22Rv1 (cell line): ENCODE measurements around the gene CMTM5.

Experiments
- CTCF ChIP-seq: fragments of 450-650 bp; IDR thresholded peaks from 2 replicates; pipeline ENCODE4 v1.5.1; 2017; ENCODE audit warnings: mild to moderate bottlenecking
- ZFX ChIP-seq: fragments of 450-650 bp; IDR thresholded peaks from 2 replicates; pipeline ENCODE4 v1.6.1; 2017; ENCODE audit warnings: antibody characterized with exemption, borderline replicate concordance

DNA sequence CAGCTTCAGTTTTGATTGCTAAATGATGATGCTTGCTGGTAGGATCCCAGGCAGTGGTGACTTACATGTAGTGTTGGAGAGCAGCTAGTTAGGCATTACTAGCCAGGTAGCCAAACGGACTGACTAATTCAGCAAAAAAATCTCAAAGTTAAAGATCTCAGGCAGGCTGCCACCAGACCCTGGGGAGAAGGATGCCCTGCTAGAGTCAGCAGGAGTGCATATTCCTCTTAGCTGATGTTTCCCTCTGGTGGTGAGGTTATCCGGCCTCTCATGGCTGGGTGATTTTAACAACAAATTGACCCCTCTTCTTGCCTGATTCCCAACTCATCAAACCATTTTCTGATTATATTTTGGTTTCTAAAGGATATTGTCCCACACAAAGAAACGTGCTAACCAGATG is 14.6 kb upstream of the CMTM5 start:
- no peak for TF ChIP-seq CTCF
- TF ChIP-seq ZFX = no peak
